Activated CD8-positive, alpha-beta memory T cell treated with anti-CD3 and anti-CD28 coated beads for 24 hours (primary cell): ENCODE measurements around the gene C12orf42.

Source experiments
- DNase-seq: peaks from one replicate; pipeline ENCODE4 v3.0.0-alpha.2; 2020

C12orf42 gene

GRCh38 chr12:103423516-103423910 is 72.3 kb downstream of the C12orf42 start:
- no peak for DNase-seq

- no peak for DNase-seq
Observed at GRCh38 chr12:103422746-103423515, 72.8 kb downstream of the C12orf42 start.

- no peak for DNase-seq
Observed at GRCh38 chr12:103422328-103422727, 73.4 kb downstream of the C12orf42 start.

GRCh38 chr12:103421402-103421801 is 74.4 kb downstream of the C12orf42 start:
- no peak for DNase-seq

GRCh38 chr12:103415681-103416080 is 80.1 kb downstream of the C12orf42 start:
- no peak for DNase-seq

- no peak for DNase-seq
Observed at GRCh38 chr12:103401421-103401820, 94.3 kb downstream of the C12orf42 start.

GRCh38 chr12:103399986-103400385 is 95.8 kb downstream of the C12orf42 start:
- DNase-seq = no peak

GRCh38 chr12:103397536-103397935 is 98.2 kb downstream of the C12orf42 start:
- DNase-seq = no peak

GRCh38 chr12:103392722-103393121 is 103.0 kb downstream of the C12orf42 start:
- no peak for DNase-seq

- DNase-seq = no peak
Observed at GRCh38 chr12:103391103-103391502, 104.7 kb downstream of the C12orf42 start.

- DNase-seq = no peak
Observed at GRCh38 chr12:103387385-103387784, 108.4 kb downstream of the C12orf42 start.

GRCh38 chr12:103386451-103386850 is 109.3 kb downstream of the C12orf42 start:
- DNase-seq = no peak

GRCh38 chr12:103382736-103383346 is 112.9 kb downstream of the C12orf42 start:
- no peak for DNase-seq

- no peak for DNase-seq
Observed at GRCh38 chr12:103382119-103382518, 113.6 kb downstream of the C12orf42 start.

GRCh38 chr12:103379670-103380069 is 116.1 kb downstream of the C12orf42 start:
- no peak for DNase-seq

GRCh38 chr12:103373088-103373523 is 122.7 kb downstream of the C12orf42 start:
- DNase-seq = no peak

- no peak for DNase-seq
Observed at GRCh38 chr12:103369929-103370328, 125.8 kb downstream of the C12orf42 start.

GRCh38 chr12:103368167-103368566 is 127.6 kb downstream of the C12orf42 start:
- DNase-seq = no peak

GRCh38 chr12:103354403-103354802 is 141.4 kb downstream of the C12orf42 start:
- no peak for DNase-seq

GRCh38 chr12:103353913-103354312 is 141.9 kb downstream of the C12orf42 start:
- DNase-seq = no peak

- DNase-seq = no peak
Observed at GRCh38 chr12:103350116-103350515, 145.7 kb downstream of the C12orf42 start.

GRCh38 chr12:103348935-103349334 is 146.8 kb downstream of the C12orf42 start:
- DNase-seq = no peak

GRCh38 chr12:103336940-103337339 is 158.8 kb downstream of the C12orf42 start:
- no peak for DNase-seq

- no peak for DNase-seq
Observed at GRCh38 chr12:103334466-103334865, 161.3 kb downstream of the C12orf42 start.

- no peak for DNase-seq
Observed at GRCh38 chr12:103333676-103334075, 162.1 kb downstream of the C12orf42 start.
